GM12872 (cell line): ENCODE data around the gene SYVN1.

Source experiments
- CTCF ChIP-seq: IDR thresholded peaks from 3 replicates; pipeline ENCODE4 v1.5.1; 2011; ENCODE audit warnings: low read depth, mild to moderate bottlenecking, low read length, moderate library complexity; ENCODE audit not compliant: insufficient read depth

Gene SYVN1

GRCh38 chr11:65111159-65111743, 23.1 kb downstream of the SYVN1 start:
- no peak for TF ChIP-seq CTCF

- TF ChIP-seq CTCF = peak; percentile 97
Measured at GRCh38 chr11:65110354-65110861, 23.9 kb downstream of the SYVN1 start.

GRCh38 chr11:65109231-65110198, 24.8 kb downstream of the SYVN1 start:
- no peak for TF ChIP-seq CTCF

- no peak for TF ChIP-seq CTCF
Measured at GRCh38 chr11:65108469-65109123, 25.7 kb downstream of the SYVN1 start.

- no peak for TF ChIP-seq CTCF
Measured at GRCh38 chr11:65107751-65108468, 26.4 kb downstream of the SYVN1 start.

GRCh38 chr11:65107078-65107477, 27.2 kb downstream of the SYVN1 start:
- no peak for TF ChIP-seq CTCF
